Osteoblast (primary cell): ENCODE data around the gene MAST3. TPM values are rescaled to one million over a fixed set of nuclear protein-coding genes. Genes with fewer than 3 reads are reported as not detected.

Source experiments
- DNase-seq: peaks from one replicate; pipeline ENCODE4 v3.0.0; 2011; ENCODE audit warnings: low spot score, mixed read lengths; ENCODE audit not compliant: insufficient read length; ENCODE audit errors: missing footprints
- H2AFZ ChIP-seq: 2 replicates; pipeline ENCODE4 v1.6.0; 2011; ENCODE audit warnings: mild to moderate bottlenecking, low read length
- H3K27ac ChIP-seq: 2 replicates; pipeline ENCODE4 v1.5.1; 2011; ENCODE audit warnings: mild to moderate bottlenecking, low read depth, low read length, moderate library complexity
- H3K27me3 ChIP-seq: 2 replicates; pipeline ENCODE4 v1.6.0; 2012; ENCODE audit warnings: mild to moderate bottlenecking, control low read depth, inconsistent platforms, low read length, moderate library complexity; ENCODE audit not compliant: insufficient read depth
- H3K36me3 ChIP-seq: 2 replicates; pipeline ENCODE4 v1.5.1; 2011; ENCODE audit warnings: mild to moderate bottlenecking, low read length, control low read depth, moderate library complexity; ENCODE audit not compliant: insufficient read depth
- H3K4me1 ChIP-seq: 2 replicates; pipeline ENCODE4 v1.5.1; 2011; ENCODE audit warnings: mild to moderate bottlenecking, low read length, control low read depth, moderate library complexity; ENCODE audit not compliant: insufficient read depth
- H3K4me2 ChIP-seq: 2 replicates; pipeline ENCODE4 v1.6.0; 2011; ENCODE audit warnings: mild to moderate bottlenecking, low read length; ENCODE audit not compliant: insufficient read depth
- H3K4me3 ChIP-seq: fragments of 200-600 bp; sonication (generic); 3 replicates; pipeline ENCODE4 v1.5.1; 2012; ENCODE audit warnings: mild to moderate bottlenecking, low read length, inconsistent platforms; ENCODE audit not compliant: insufficient read depth
- H3K79me2 ChIP-seq: 2 replicates; pipeline ENCODE4 v1.6.0; 2012; ENCODE audit warnings: mild to moderate bottlenecking, low read length, control low read depth, inconsistent platforms; ENCODE audit not compliant: insufficient read depth
- H3K9me3 ChIP-seq: 2 replicates; pipeline ENCODE4 v1.5.1; 2011; ENCODE audit warnings: low read depth, low read length, control low read depth
- H4K20me1 ChIP-seq: 2 replicates; pipeline ENCODE4 v1.6.0; 2012; ENCODE audit warnings: mild to moderate bottlenecking, low read length, control low read depth; ENCODE audit not compliant: insufficient read depth
- total RNA-seq: library from RNA; depleted of rRNA; stranded (reverse); fragments of >200 nt; gene quantifications from 2 replicates; pipeline ENCODE4 v1.2.3, GENCODE V29; 2012
- TF ChIP-seq, protein P1 (sequence below): IDR thresholded peaks from 2 replicates; pipeline ENCODE4 v1.5.1; 2011; ENCODE audit warnings: mild to moderate bottlenecking, low read depth, low read length, moderate library complexity; ENCODE audit errors: extremely low read depth

The MAST3 gene
- total RNA-seq, 1 donor = 5.4 TPM

DNA sequence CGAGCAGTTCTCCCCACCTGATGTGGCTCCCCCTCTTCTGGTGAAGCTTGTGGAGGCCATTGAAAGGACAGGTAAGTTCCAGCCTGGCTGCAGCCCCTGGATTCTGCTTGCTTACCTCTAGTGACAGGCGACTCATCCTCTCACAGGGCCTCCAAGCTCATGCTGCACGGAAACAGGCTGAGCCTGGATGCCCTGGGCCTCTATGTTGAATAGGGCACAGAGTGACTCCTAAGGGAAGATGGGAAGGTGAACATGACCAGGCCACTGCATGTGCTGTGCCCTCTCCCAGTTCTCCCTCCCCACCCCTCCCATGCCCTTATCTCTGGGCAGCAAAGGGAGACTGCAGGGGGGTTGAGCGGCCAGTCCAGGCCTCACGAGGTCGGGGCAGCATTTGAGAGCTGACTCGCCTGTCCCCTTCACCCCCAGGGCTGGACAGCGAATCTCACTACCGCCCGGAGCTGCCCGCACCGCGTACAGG, 63.0 kb downstream of the MAST3 start:
- H3K27ac ChIP-seq = peak overlapping the region; percentile 12
- H4K20me1 ChIP-seq = peaks cover 9% of the 10 kb centered on the region
- H3K9me3 ChIP-seq = no peaks in the 10 kb centered on the region
- DNase-seq = peak; percentile 93
- peak overlapping the region; percentile 55 for H3K4me2 ChIP-seq
- no peaks in the 10 kb centered on the region for H3K27me3 ChIP-seq
- peak overlapping the region; percentile 49 for H3K4me3 ChIP-seq
- TF ChIP-seq, protein P1, sequence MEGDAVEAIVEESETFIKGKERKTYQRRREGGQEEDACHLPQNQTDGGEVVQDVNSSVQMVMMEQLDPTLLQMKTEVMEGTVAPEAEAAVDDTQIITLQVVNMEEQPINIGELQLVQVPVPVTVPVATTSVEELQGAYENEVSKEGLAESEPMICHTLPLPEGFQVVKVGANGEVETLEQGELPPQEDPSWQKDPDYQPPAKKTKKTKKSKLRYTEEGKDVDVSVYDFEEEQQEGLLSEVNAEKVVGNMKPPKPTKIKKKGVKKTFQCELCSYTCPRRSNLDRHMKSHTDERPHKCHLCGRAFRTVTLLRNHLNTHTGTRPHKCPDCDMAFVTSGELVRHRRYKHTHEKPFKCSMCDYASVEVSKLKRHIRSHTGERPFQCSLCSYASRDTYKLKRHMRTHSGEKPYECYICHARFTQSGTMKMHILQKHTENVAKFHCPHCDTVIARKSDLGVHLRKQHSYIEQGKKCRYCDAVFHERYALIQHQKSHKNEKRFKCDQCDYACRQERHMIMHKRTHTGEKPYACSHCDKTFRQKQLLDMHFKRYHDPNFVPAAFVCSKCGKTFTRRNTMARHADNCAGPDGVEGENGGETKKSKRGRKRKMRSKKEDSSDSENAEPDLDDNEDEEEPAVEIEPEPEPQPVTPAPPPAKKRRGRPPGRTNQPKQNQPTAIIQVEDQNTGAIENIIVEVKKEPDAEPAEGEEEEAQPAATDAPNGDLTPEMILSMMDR = no peak
- H2AFZ ChIP-seq = no peak overlapping the region
- H3K36me3 ChIP-seq = peaks cover 32% of the 10 kb centered on the region
- peaks cover 15% of the 10 kb centered on the region for H3K4me1 ChIP-seq
- H3K79me2 ChIP-seq = peaks cover 13% of the 10 kb centered on the region

DNA sequence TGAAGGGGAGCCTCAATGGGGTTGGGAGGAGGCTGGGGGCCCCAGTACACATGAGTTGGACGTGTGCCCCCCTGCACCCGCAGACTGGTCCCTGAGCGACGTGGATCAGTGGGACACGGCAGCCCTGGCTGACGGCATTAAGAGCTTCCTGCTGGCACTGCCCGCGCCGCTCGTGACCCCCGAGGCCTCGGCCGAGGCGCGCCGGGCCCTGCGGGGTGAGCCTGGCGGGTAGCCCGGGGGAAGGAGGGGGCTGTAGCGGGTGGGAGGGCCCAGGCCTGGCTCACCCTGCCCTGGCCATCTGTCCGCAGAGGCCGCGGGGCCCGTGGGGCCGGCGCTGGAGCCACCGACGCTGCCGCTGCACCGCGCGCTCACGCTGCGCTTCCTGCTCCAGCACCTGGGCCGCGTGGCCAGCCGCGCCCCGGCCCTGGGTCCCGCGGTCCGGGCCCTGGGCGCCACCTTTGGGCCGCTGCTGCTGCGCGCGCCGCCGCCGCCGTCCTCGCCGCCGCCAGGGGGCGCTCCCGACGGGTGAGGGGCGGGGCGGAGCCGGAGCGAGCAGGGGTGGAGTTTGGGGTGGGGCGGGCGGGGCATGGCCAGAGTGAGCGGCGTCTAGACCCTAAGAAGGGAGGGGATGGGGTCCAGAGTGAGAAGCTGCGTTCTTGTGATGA, 63.5 kb downstream of the MAST3 start:
- Histone ChIP-seq H3K36me3 (peaks cover 33% of the 10 kb centered on the region), H3K4me3 (peak overlapping the region; percentile 56), H2AFZ (peak overlapping the region; percentile 54), H3K4me2 (peak overlapping the region; percentile 88), H3K9me3 (no peaks in the 10 kb centered on the region), H3K79me2 (peaks cover 10% of the 10 kb centered on the region), H3K4me1 (peaks cover 15% of the 10 kb centered on the region), H3K27me3 (no peaks in the 10 kb centered on the region), H4K20me1 (peaks cover 9% of the 10 kb centered on the region), H3K27ac (peak overlapping the region; percentile 12)
- DNase-seq = peak; percentile 100
- TF ChIP-seq, protein P1 = peak; percentile 10

DNA sequence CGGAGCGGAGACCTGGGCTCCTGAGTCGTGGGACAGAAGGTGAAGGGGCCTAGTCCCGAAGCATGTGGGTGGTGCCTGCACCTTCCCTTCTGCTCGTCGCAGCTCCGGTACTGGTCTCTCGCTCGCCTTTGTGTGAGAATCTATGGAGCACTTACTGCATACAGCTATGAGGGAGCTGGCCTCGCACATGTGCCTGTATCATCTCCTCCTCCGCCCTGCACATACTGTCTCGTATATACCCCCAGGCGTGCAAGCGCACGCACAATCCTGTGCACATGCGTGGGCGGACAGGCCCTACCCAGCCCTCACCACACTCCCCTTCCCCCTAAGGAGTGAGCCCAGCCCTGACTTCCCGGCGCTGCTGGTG, 64.0 kb downstream of the MAST3 start:
- peak overlapping the region; percentile 88 for H3K4me2 ChIP-seq
- peak overlapping the region; percentile 56 for H3K4me3 ChIP-seq
- H3K36me3 ChIP-seq = peaks cover 33% of the 10 kb centered on the region

DNA sequence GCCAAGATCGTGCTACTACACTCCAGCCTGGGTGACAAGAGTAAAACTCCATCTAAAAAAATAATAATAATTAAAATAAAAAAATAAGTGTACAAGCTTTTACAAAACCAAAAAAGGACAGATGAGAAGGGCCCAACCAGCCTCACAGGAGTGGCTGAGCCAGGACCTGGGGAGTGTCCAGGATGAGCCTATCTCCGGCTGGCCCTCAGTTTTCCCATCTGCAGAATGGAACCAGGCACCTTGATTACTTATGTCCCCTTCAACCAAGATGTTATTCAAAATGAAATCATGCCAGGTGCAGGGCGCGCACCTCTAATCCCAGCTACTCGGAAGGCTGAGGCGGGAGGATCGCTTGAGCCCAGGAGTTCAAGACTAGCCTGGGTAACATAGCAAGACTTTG, 66.5 kb downstream of the MAST3 start:
- no peak overlapping the region for H3K4me2 ChIP-seq
- H2AFZ ChIP-seq = no peak overlapping the region

More for the DNA sequence above, 64.0 kb downstream of the MAST3 start:
- TF ChIP-seq, protein P1 = no peak
- Histone ChIP-seq H2AFZ (peak overlapping the region; percentile 54), H3K4me1 (peaks cover 15% of the 10 kb centered on the region), H3K9me3 (no peaks in the 10 kb centered on the region), H3K27me3 (no peaks in the 10 kb centered on the region), H4K20me1 (peaks cover 4% of the 10 kb centered on the region), H3K27ac (no peak overlapping the region), H3K79me2 (peaks cover 5% of the 10 kb centered on the region)
- DNase-seq = no peak

More for the DNA sequence above, 66.5 kb downstream of the MAST3 start:
- Histone ChIP-seq H3K27ac (no peak overlapping the region), H3K27me3 (no peaks in the 10 kb centered on the region), H3K4me3 (no peak overlapping the region), H3K9me3 (no peaks in the 10 kb centered on the region), H3K79me2 (no peaks in the 10 kb centered on the region), H4K20me1 (peaks cover 4% of the 10 kb centered on the region), H3K4me1 (peaks cover 10% of the 10 kb centered on the region), H3K36me3 (peaks cover 52% of the 10 kb centered on the region)
- peak; percentile 44 for DNase-seq
- TF ChIP-seq, protein P1 = no peak
